HFF-Myc (cell line): ENCODE data around the gene CADM1.

ENCODE experiments used
- DNase-seq: peaks from one replicate; pipeline ENCODE4 v3.0.0-alpha.2; 2011; ENCODE audit warnings: low read depth; ENCODE audit errors: extremely low read depth
- H3K4me3 ChIP-seq: replicated peaks from 2 replicates; pipeline ENCODE4 v1.5.1; 2011; ENCODE audit warnings: low read depth, mild to moderate bottlenecking, control low read depth, low read length
- CTCF ChIP-seq: IDR thresholded peaks from 2 replicates; pipeline ENCODE4 v1.5.1; 2012; ENCODE audit warnings: mild to moderate bottlenecking, low read depth, low read length, control low read depth; ENCODE audit errors: missing control alignments

CADM1 gene

GRCh38 chr11:115324581-115325432 is 179.4 kb downstream of the CADM1 start:
- DNase-seq: peak; percentile 10
- peak; percentile 72 for TF ChIP-seq CTCF
- H3K4me3 ChIP-seq: no peak overlapping the region

- DNase-seq: no peak
- no peak overlapping the region for H3K4me3 ChIP-seq
- TF ChIP-seq CTCF: no peak
Measured at GRCh38 chr11:115322553-115323203, 181.5 kb downstream of the CADM1 start.

GRCh38 chr11:115321605-115322289 is 182.5 kb downstream of the CADM1 start:
- DNase-seq: no peak
- TF ChIP-seq CTCF: no peak
- H3K4me3 ChIP-seq: no peak overlapping the region

GRCh38 chr11:115317277-115318185 is 186.7 kb downstream of the CADM1 start:
- H3K4me3 ChIP-seq: no peak overlapping the region
- no peak for TF ChIP-seq CTCF
- no peak for DNase-seq

- DNase-seq: no peak
- TF ChIP-seq CTCF: no peak
- H3K4me3 ChIP-seq: no peak overlapping the region
Measured at GRCh38 chr11:115316696-115317095, 187.5 kb downstream of the CADM1 start.

GRCh38 chr11:115314330-115314920 is 189.8 kb downstream of the CADM1 start:
- DNase-seq: no peak
- no peak overlapping the region for H3K4me3 ChIP-seq
- no peak for TF ChIP-seq CTCF
